HG03575 (cell line): ENCODE data around the gene ENG.

Experiments
- ATAC-seq: cut with Tn5 transposase; IDR thresholded peaks from one replicate; pipeline ENCODE4 v1.9.1; 2021; ENCODE audit not compliant: unreplicated experiment, insufficient number of reproducible peaks, low FRiP score; ENCODE audit errors: extremely low read depth

Gene ENG

GRCh38 chr9:127822108-127822507, 32.4 kb downstream of the ENG start:
- ATAC-seq = no peak

- ATAC-seq = no peak
These were observed 35.9 kb downstream of the ENG start for GRCh38 chr9:127818574-127818973.

- no peak for ATAC-seq
These were observed 36.5 kb downstream of the ENG start for GRCh38 chr9:127817881-127818434.

GRCh38 chr9:127816728-127817127, 37.7 kb downstream of the ENG start:
- no peak for ATAC-seq

- no peak for ATAC-seq
These were observed 38.1 kb downstream of the ENG start for GRCh38 chr9:127816362-127816725.

GRCh38 chr9:127815512-127816361, 38.7 kb downstream of the ENG start:
- no peak for ATAC-seq

- no peak for ATAC-seq
These were observed 39.6 kb downstream of the ENG start for GRCh38 chr9:127814619-127815511.

DNA sequence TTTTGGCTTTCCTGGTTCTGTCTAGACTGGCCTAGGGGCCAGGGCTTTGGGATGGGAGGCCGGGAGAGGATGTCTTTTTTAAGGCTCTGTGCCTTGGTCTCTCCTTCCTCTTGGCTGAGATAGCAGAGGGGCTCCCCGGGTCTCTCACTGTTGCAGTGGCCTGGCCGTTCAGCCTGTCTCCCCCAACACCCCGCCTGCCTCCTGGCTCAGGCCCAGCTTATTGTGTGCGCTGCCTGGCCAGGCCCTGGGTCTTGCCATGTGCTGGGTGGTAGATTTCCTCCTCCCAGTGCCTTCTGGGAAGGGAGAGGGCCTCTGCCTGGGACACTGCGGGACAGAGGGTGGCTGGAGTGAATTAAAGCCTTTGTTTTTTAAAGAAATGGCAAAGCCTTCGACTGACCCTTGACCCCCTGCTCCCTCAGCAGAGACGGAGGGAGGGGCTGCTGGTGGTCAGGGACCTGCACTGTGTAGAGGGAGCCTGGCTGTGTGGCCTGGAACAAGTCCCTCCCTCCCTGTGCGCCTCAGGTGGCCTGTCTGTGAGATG, 40.7 kb downstream of the ENG start:
- no peak for ATAC-seq

DNA sequence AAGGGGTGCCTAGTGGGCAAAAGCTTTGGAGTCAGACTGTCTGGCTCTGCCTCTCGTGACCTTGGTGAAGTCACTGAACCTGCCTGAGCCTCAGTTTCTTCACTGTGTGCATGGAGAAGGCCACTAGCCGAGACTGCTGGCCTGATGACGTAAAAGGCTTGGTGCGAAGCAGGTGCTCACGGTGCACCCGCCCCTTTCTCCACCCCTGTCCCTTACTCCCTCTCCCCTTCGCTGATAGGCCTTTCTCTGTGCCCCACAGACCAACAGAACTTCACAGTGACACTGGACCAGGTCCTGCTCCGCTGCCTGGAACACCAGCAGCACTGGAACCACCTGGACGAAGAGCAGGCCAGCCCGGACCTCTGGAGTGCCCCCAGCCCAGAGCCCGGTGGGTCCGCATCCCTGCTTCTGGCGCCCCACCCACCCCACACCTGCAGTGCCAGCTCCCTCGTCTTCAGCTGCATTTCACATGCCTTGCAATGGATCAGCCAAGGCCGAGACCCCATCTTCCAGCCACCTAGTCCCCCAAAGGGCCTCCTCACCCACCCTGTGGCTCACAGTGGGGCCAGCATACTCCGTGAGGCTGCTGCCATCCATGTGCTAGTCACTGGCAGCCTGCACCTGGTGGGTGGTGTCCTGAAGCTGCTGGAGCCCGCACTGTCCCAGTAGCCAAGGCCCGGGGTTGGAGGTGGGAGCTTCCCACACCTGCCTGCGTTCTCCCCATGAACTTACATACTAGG, 41.4 kb downstream of the ENG start:
- no peak for ATAC-seq

- ATAC-seq = no peak
These were observed 42.4 kb downstream of the ENG start for GRCh38 chr9:127812011-127812410.

- no peak for ATAC-seq
These were observed 43.9 kb downstream of the ENG start for GRCh38 chr9:127810378-127811187.

- no peak for ATAC-seq
These were observed 44.7 kb downstream of the ENG start for GRCh38 chr9:127809540-127810377.

GRCh38 chr9:127809002-127809539, 45.4 kb downstream of the ENG start:
- ATAC-seq = no peak

DNA sequence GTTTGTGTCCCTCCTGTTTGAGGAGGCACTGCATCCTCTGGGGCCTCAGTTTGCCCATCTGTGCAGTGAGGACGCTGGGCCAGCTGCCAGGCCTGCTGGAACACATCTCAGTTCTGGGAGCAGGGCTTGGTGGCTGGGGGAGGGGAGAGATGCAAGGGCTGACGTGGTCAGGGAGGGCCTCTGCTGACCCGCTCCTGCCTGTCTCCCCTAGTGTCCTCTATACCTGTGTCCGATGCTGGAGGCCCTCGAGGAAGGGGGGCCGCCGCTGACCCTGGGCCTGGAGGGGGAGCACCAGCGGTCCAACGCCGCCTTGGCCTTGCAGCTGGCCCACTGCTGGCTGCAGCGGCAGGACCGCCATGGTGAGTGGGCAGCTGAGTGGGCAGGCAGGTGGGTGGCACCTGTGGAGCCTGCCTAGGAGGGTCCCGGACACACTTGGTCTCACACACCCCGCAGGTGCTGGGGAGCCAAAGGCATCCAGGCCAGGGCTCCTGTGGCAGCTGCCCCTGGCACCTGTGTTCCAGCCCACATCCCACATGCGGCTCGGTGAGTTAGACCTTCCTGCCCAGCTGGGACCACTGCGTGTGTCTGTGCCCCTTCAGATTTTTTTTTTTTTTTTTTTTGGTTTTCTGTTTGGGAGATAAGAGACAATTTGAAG, 46.0 kb downstream of the ENG start:
- no peak for ATAC-seq

- ATAC-seq = no peak
These were observed 47.6 kb downstream of the ENG start for GRCh38 chr9:127806871-127807270.

DNA sequence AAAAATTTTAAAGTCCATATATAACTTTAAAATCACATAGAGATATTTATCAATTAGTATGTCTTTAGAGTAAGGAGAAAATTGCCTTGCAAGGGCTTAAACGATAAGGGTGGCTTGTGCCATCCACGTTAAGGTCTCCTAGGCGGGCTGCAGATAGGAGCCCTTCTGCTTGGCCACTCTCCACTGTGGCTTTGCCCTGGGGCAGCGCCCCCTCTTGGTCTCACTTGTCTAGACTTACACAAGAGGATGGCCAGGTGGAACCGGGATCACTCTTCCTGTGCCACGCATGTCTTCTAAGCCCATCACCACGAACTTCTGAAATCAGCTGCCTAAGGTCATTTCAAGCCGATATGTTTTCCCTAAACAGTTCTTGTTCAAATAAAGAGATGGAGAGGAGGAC, 48.8 kb downstream of the ENG start:
- ATAC-seq = no peak
